ENCODE data around the gene RFC3.

The RFC3 gene

GRCh38 chr13:33798023-33798422 lies 19.9 kb upstream of the RFC3 start:
- Histone ChIP-seq H3K27ac (replicated peaks) (no peak overlapping the region), H3K27me3 (ENCODE audit: insufficient read depth, poor library complexity, severe bottlenecking) (no peaks in the 10 kb centered on the region)
- no peak for TF ChIP-seq SPI1 (IDR thresholded peaks at IDR 0.05; ENCODE audit: borderline replicate concordance, low read depth)
- no peak for TF ChIP-seq CTCF (IDR thresholded peaks at IDR 0.05; ENCODE audit: insufficient read depth, low read length)
- no peak for TF ChIP-seq GABPA (IDR thresholded peaks at IDR 0.05; ENCODE audit: low read depth)
- no peak for TF ChIP-seq POLR2AphosphoS5 (IDR thresholded peaks at IDR 0.05; ENCODE audit: low read depth)
- TF ChIP-seq REST (IDR thresholded peaks at IDR 0.05; ENCODE audit: insufficient replicate concordance, low read depth) = no peak

GRCh38 chr13:33799950-33800592 lies 17.9 kb upstream of the RFC3 start:
- Histone ChIP-seq H3K4me3 (replicated peaks; ENCODE audit: insufficient read depth, low read length) (no peak overlapping the region), H3K27ac (replicated peaks) (no peak overlapping the region)

More at GRCh38 chr13:33798023-33798422, 19.9 kb upstream of the RFC3 start:
- H3K4me3 ChIP-seq (replicated peaks; ENCODE audit: insufficient read depth, low read length) = no peak overlapping the region
- no peak for DNase-seq (ENCODE audit: low read depth in 1 of 2, low spot score in 1 of 2)

More at GRCh38 chr13:33799950-33800592, 17.9 kb upstream of the RFC3 start:
- DNase-seq (ENCODE audit: low read depth in 1 of 2, low spot score in 1 of 2) = no peak
- no peak for TF ChIP-seq REST (IDR thresholded peaks at IDR 0.05; ENCODE audit: insufficient replicate concordance, low read depth)
- TF ChIP-seq CTCF (IDR thresholded peaks at IDR 0.05; ENCODE audit: insufficient read depth, low read length) = no peak
- no peak for TF ChIP-seq POLR2AphosphoS5 (IDR thresholded peaks at IDR 0.05; ENCODE audit: low read depth)
- H3K27me3 ChIP-seq (ENCODE audit: insufficient read depth, poor library complexity, severe bottlenecking) = no peaks in the 10 kb centered on the region
